GM19468 (cell line): ENCODE measurements around the gene FGFR3.
A peak's percentile ranks its signal among the peaks of the same experiment; 100 is the strongest.

Experiments used
- ATAC-seq: cut with Tn5 transposase; IDR thresholded peaks from one replicate; pipeline ENCODE4 v1.9.1; 2021; ENCODE audit warnings: mild to moderate bottlenecking, moderate library complexity, moderate number of reproducible peaks; ENCODE audit not compliant: unreplicated experiment; ENCODE audit errors: extremely low read depth

Gene FGFR3

DNA sequence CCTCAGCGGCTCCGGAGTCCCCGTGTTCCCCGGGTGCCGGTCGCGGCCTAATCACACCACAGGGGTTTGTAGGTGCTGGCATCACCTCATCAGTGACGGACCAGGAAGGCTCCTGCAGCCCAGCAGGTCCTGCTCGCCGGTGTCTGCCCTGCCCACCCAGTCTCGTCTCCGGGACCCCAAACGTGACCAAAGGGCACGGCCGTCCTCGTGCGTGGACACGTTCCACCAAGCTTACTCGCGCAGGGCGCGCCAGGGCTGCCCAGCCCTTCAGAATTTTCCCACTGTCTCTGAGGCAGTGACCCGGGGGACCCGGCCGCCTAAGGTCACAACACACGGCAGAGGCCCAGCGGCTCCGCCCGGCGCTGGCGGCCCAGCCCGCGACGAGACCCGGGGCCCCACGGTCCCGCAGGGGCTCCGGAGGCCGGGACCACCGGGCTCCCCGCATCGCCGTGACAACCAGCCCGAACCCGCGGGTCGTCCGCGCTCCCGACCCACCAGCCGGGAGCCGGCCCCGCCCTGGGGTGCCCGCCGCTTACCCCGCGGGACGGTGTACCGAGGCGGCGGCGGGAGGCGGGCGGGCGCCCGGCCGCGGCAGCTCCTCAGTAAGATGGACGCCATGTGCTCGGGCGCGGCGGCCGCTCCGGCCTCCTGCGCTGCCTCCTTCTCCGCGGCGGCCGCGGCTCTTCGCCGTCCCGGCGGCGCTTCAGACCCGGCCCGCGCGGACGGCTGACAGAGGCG is 62.4 kb downstream of the FGFR3 start:
- ATAC-seq: peak; percentile 8

- peak; percentile 96 for ATAC-seq
Measured at GRCh38 chr4:1856071-1856942, 63.2 kb downstream of the FGFR3 start, which contains the start of gene LETM1. Gene LETM1 (minus strand): TSS chr4:1856156. CDS start chr4:1855950, 206 bp downstream.

DNA sequence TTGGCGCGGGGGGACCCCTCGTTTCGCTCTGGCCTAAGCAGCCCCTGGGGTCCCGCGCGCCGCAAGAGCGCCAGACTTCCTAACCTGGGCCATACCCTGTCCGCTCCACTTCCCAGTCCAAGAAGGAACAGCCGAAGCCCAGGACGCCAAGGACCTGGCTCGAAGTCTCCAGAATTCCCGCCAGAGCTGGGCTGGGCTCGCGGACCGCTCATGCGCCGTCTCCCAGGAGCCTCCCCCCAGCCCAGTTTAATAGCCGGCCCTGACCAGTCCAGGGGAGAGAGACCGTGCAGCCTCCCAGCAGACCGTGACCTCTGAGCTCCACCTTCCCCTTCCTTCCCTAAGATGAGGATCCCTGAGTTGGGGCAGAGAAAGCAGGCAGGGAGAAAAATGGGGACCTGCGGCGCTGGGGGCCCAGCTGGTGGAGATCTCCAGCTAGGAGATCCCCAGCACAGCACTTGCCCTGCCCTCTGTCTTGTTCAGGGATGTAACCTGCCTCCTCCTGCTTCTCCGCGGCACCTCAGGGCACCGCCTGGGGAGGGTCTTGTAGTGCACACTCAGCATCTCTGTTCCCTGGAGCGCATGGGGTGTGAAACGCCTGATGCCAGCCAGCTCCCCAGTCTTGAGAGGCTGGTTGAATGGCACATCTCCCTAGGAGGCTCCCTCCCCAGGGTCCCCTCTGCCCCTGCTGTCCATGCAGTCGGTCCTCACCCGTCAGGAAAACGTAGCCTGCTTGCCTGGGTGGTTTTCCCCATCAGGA is 64.0 kb downstream of the FGFR3 start:
- no peak for ATAC-seq

GRCh38 chr4:1857931-1858330 is 64.8 kb downstream of the FGFR3 start:
- ATAC-seq: no peak
